ENCODE measurements around the gene MGAT5B. TPM values are rescaled to one million over a fixed set of nuclear protein-coding genes. Genes with fewer than 3 reads are reported as not detected.

MGAT5B gene
- total RNA-seq, 1 donor from 2014 or later = 0.20 TPM

GRCh38 chr17:76903631-76904030 lies 35.4 kb downstream of the MGAT5B start:
- no peak for TF ChIP-seq CTCF (IDR thresholded peaks at IDR 0.05)
- H3K4me3 Mint-ChIP-seq (ENCODE audit: unreplicated experiment) = no peak overlapping the region
- DNase-seq (ENCODE audit: low spot score) = no peak
- peaks cover 5% of the 10 kb centered on the region for H3K4me1 Mint-ChIP-seq (ENCODE audit: low read depth)
- H3K36me3 Mint-ChIP-seq (ENCODE audit: low read depth) = no peaks in the 10 kb centered on the region
- peaks cover 16% of the 10 kb centered on the region for H3K27me3 Mint-ChIP-seq (ENCODE audit: low read depth)
- H3K27ac Mint-ChIP-seq (ENCODE audit: unreplicated experiment) = no peak overlapping the region
- no peaks in the 10 kb centered on the region for H3K9me3 Mint-ChIP-seq (ENCODE audit: low read depth)

GRCh38 chr17:76904116-76904515 lies 35.9 kb downstream of the MGAT5B start:
- Mint-ChIP-seq H3K27ac (ENCODE audit: unreplicated experiment) (no peak overlapping the region), H3K4me3 (ENCODE audit: unreplicated experiment) (no peak overlapping the region), H3K4me1 (ENCODE audit: low read depth) (peaks cover 5% of the 10 kb centered on the region), H3K27me3 (ENCODE audit: low read depth) (peaks cover 16% of the 10 kb centered on the region), H3K36me3 (ENCODE audit: low read depth) (no peaks in the 10 kb centered on the region), H3K9me3 (ENCODE audit: low read depth) (no peaks in the 10 kb centered on the region)
- TF ChIP-seq CTCF (IDR thresholded peaks at IDR 0.05) = no peak
- DNase-seq (ENCODE audit: low spot score) = no peak

- Mint-ChIP-seq H3K27ac (ENCODE audit: unreplicated experiment) (no peak overlapping the region), H3K4me3 (ENCODE audit: unreplicated experiment) (no peak overlapping the region), H3K9me3 (ENCODE audit: low read depth) (no peaks in the 10 kb centered on the region), H3K36me3 (ENCODE audit: low read depth) (no peaks in the 10 kb centered on the region), H3K4me1 (ENCODE audit: low read depth) (peaks cover 5% of the 10 kb centered on the region), H3K27me3 (ENCODE audit: low read depth) (peaks cover 15% of the 10 kb centered on the region)
- TF ChIP-seq CTCF (IDR thresholded peaks at IDR 0.05) = no peak
- DNase-seq (ENCODE audit: low spot score) = no peak
These were observed 36.8 kb downstream of the MGAT5B start for GRCh38 chr17:76905036-76905435.

- Mint-ChIP-seq H3K27ac (ENCODE audit: unreplicated experiment) (no peak overlapping the region), H3K9me3 (ENCODE audit: low read depth) (no peaks in the 10 kb centered on the region), H3K4me1 (ENCODE audit: low read depth) (peaks cover 5% of the 10 kb centered on the region), H3K27me3 (ENCODE audit: low read depth) (peaks cover 11% of the 10 kb centered on the region), H3K4me3 (ENCODE audit: unreplicated experiment) (no peak overlapping the region), H3K36me3 (ENCODE audit: low read depth) (no peaks in the 10 kb centered on the region)
- no peak for DNase-seq (ENCODE audit: low spot score)
- TF ChIP-seq CTCF (IDR thresholded peaks at IDR 0.05) = no peak
These were observed 37.6 kb downstream of the MGAT5B start for GRCh38 chr17:76905836-76906235.

- Mint-ChIP-seq H3K27me3 (ENCODE audit: low read depth) (peaks cover 11% of the 10 kb centered on the region), H3K4me3 (ENCODE audit: unreplicated experiment) (no peak overlapping the region), H3K9me3 (ENCODE audit: low read depth) (no peaks in the 10 kb centered on the region), H3K36me3 (ENCODE audit: low read depth) (no peaks in the 10 kb centered on the region), H3K27ac (ENCODE audit: unreplicated experiment) (no peak overlapping the region), H3K4me1 (ENCODE audit: low read depth) (peaks cover under 1% of the 10 kb centered on the region)
- no peak for TF ChIP-seq CTCF (IDR thresholded peaks at IDR 0.05)
- no peak for DNase-seq (ENCODE audit: low spot score)
These were observed 38.3 kb downstream of the MGAT5B start for GRCh38 chr17:76906463-76906862.

Data from chondrocyte (in vitro differentiated cells).